GDM1 (cell line): ENCODE data around the gene AHI1.

ENCODE experiments used
- DNase-seq: peaks from one replicate; lab custom pipeline; 2025; lab: John Stamatoyannopoulos, UW

Gene AHI1

GRCh38 chr6:135451617-135452190 is 45.8 kb downstream of the AHI1 start:
- DNase-seq = no peak

GRCh38 chr6:135449246-135449645 is 48.3 kb downstream of the AHI1 start:
- DNase-seq = no peak

GRCh38 chr6:135440087-135440792 is 57.3 kb downstream of the AHI1 start:
- no peak for DNase-seq

- DNase-seq = no peak
Observed at GRCh38 chr6:135439549-135439948, 58.0 kb downstream of the AHI1 start.

- DNase-seq = peak; percentile 19
Observed at GRCh38 chr6:135438907-135439535, 58.5 kb downstream of the AHI1 start.

- DNase-seq = no peak
Observed at GRCh38 chr6:135434991-135435390, 62.5 kb downstream of the AHI1 start.

- DNase-seq = no peak
Observed at GRCh38 chr6:135434095-135434494, 63.4 kb downstream of the AHI1 start.

GRCh38 chr6:135428078-135428477 is 69.5 kb downstream of the AHI1 start:
- DNase-seq = no peak

- no peak for DNase-seq
Observed at GRCh38 chr6:135426833-135427232, 70.7 kb downstream of the AHI1 start.

- no peak for DNase-seq
Observed at GRCh38 chr6:135424385-135424784, 73.2 kb downstream of the AHI1 start.

GRCh38 chr6:135423649-135424128 is 73.9 kb downstream of the AHI1 start:
- peak; percentile 48 for DNase-seq

- DNase-seq = no peak
Observed at GRCh38 chr6:135419162-135419561, 78.4 kb downstream of the AHI1 start.

GRCh38 chr6:135418040-135418760 is 79.3 kb downstream of the AHI1 start:
- no peak for DNase-seq

GRCh38 chr6:135412761-135413160 is 84.8 kb downstream of the AHI1 start:
- DNase-seq = no peak

- no peak for DNase-seq
Observed at GRCh38 chr6:135411849-135412248, 85.7 kb downstream of the AHI1 start.

- DNase-seq = no peak
Observed at GRCh38 chr6:135411339-135411738, 86.2 kb downstream of the AHI1 start.

- DNase-seq = no peak
Observed at GRCh38 chr6:135410856-135411255, 86.7 kb downstream of the AHI1 start.

- peak; percentile 53 for DNase-seq
Observed at GRCh38 chr6:135403584-135403983, 94.0 kb downstream of the AHI1 start.

GRCh38 chr6:135402311-135402710 is 95.2 kb downstream of the AHI1 start:
- no peak for DNase-seq

GRCh38 chr6:135397172-135397952 is 100.2 kb downstream of the AHI1 start:
- DNase-seq = no peak

GRCh38 chr6:135395136-135395535 is 102.4 kb downstream of the AHI1 start:
- no peak for DNase-seq

GRCh38 chr6:135393289-135393688 is 104.3 kb downstream of the AHI1 start:
- DNase-seq = no peak
